Endometrial microvascular endothelial cells (primary cell): Measurements from ENCODE around the gene CHD1L. TPM values are rescaled to one million over a fixed set of nuclear protein-coding genes. Genes with fewer than 3 reads are reported as not detected.
"Not testable (repeated sequence)": the region's sequence is repeated elsewhere in the genome, so short reads cannot be mapped to it uniquely, and the experiment has no call there.

Experiments
- in situ Hi-C: cut with HindIII; loops from 2 replicates; pipeline ENCODE4 v1.10.0; 2017; ENCODE audit warnings: low sequenced_read_pairs, low pct_unique_long_range_greater_than_20kb; ENCODE audit errors: inconsistent ontology term
- total RNA-seq: library from RNA; depleted of rRNA; stranded (reverse); fragments of >200 nt; gene quantifications from one replicate; pipeline ENCODE4 v1.2.3, GENCODE V29; 2015; ENCODE audit errors: inconsistent ontology term

CHD1L gene
- total RNA-seq: 28.8 TPM

DNA sequence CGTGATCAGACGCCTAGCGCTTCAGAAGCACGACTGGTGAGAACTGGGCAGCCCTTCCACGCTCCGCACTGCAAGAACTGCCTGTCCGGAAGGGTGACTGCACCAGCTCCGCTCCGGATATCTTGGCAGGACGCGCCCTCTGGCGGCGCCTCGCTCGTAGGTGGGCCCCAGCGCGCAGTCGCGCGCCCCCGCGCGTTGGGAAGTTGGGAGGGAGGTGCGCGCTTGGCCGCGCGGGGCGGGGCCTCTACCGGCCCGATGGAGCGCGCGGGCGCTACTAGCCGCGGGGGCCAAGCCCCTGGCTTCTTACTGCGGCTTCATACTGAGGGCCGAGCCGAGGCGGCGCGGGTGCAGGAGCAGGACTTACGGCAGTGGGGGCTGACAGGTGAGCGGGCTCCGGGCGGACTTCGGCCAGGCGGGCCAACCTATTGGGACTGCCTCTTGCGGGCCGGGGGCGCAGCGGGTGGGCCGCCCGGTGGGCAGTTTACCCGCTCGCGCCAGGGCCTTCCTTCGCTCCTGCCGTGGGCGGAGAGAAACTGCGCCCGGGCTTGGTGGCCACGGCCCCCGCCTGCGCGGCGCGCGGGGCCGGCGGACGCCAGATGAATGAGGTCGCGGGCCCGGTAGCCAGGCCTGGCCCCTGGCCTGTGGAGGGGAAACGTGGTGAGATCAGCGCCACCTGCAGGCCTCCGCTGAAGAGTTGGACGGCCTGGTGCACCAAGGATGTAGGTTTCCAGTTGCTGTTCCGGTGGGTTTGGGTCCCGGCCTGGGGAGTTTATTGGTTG, at the start of gene CHD1L:
Gene CHD1L (plus strand): TSS at position 236 of the 779 bp plus-strand sequence. CDS start 20 bp downstream, at position 256.
- in situ Hi-C loops: no loop called here

DNA sequence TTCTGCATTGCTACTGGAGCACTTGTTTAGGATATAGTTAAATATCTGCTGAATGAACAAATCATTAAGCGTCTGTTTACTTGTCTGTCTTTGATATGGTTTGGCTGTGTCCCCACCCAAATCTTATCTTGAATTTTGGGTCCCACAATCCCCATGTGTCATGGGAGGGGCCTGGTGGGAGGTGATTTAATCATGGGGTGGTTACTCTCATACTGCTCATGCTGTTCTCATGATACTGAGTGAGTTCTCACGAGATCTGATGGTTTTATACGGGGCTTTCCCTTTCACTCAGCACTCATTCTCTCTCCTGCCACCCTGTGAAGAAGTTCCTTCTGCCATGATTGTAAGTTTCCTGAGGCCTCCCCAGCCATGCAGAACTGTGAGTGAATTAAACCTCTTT, 45.2 kb upstream of the CHD1L start:
- in situ Hi-C loops: not testable (repeated sequence)

- in situ Hi-C loops: no loop called here
Measured at GRCh38 chr1:147201276-147201675, 41.2 kb upstream of the CHD1L start.

DNA sequence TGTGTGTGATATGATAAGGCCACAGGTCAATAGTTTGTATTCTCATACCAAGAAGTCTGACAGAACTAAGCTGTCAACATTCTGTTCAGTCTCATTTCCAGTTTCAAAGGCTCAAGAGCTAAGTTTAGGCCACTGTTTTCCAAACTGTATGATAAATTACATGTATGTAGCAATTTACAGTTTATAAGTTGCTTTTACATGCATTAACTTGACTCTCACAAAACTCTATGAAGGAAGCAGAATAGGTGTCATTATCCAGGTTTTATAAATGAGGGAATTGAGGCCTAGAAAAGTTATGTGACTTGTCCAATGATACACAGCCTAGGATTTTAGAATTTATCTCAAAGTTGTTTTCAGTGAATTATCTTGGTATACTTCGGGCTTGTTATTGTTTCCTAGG, 40.7 kb upstream of the CHD1L start:
- in situ Hi-C loops: no loop called here

- in situ Hi-C loops: no loop called here
Measured at GRCh38 chr1:147202576-147202975, 39.9 kb upstream of the CHD1L start.

GRCh38 chr1:147204080-147204479, 38.4 kb upstream of the CHD1L start:
- in situ Hi-C loops: no loop called here

DNA sequence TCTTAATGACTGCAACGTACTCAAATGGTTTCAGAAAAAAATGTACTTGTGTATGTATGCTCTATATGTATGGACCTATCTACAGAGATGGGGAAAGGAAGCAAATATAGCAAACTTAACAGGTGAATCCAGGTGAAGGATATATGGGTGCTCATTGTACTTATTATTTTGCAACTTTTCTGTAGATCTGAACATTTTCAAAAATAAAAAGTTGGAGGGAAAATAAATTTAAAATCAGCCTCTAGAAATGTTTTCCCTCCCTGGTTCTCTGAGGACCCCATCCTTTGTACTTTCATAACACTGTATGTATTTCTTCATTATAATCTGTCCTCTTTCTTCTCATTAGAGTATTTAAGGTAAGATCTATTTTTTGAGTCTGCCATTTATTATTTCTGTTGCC, 35.3 kb upstream of the CHD1L start:
- in situ Hi-C loops: no loop called here

- in situ Hi-C loops: no loop called here
Measured at GRCh38 chr1:147208619-147209018, 33.9 kb upstream of the CHD1L start.

- in situ Hi-C loops: no loop called here
Measured at GRCh38 chr1:147209825-147210821, 32.4 kb upstream of the CHD1L start.

- in situ Hi-C loops: no loop called here
Measured at GRCh38 chr1:147210987-147211386, 31.5 kb upstream of the CHD1L start.

- in situ Hi-C loops: no loop called here
Measured at GRCh38 chr1:147211577-147211976, 30.9 kb upstream of the CHD1L start.

GRCh38 chr1:147213271-147213670, 29.2 kb upstream of the CHD1L start:
- in situ Hi-C loops: no loop called here

DNA sequence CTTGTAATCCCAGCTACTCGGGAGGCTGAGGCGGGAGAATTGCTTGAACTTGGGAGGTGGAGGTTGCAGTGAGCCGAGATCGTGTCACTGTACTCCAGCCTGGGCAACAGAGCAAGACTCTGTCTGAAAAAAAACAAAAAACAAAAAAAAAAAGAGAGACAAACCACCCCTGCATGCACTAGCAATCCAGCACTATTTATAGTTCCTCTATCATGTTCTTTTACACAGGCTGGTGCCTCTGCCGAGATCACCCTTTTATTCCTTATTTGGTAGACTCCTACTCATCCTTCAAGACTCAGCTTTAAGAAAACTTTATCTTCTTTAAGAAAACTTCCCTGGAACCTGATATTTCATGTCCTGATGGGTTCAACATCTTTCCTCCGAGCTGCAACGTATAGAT, 28.2 kb upstream of the CHD1L start:
- in situ Hi-C loops: no loop called here

GRCh38 chr1:147214842-147215539, 27.5 kb upstream of the CHD1L start:
- in situ Hi-C loops: no loop called here

- in situ Hi-C loops: no loop called here
Measured at GRCh38 chr1:147215540-147215916, 27.0 kb upstream of the CHD1L start.

DNA sequence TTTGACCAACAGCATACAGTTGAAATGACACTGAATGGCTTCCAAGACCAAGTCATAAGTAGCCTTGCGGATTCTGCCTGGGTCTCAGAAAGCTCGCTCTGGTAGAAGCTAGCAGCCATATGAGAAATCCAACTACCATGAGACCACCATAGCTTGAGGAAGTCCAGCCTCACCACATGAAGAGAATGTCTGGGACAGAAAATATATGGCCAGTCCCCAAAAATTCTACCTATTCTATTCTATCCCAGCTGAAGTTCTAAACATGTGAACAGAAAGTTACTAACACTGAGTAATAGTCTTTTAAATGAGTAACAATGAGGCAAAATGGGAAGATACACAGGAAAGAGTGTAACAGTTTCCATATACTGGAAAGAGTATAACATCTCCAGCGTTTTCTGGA, 26.4 kb upstream of the CHD1L start:
- in situ Hi-C loops: no loop called here

DNA sequence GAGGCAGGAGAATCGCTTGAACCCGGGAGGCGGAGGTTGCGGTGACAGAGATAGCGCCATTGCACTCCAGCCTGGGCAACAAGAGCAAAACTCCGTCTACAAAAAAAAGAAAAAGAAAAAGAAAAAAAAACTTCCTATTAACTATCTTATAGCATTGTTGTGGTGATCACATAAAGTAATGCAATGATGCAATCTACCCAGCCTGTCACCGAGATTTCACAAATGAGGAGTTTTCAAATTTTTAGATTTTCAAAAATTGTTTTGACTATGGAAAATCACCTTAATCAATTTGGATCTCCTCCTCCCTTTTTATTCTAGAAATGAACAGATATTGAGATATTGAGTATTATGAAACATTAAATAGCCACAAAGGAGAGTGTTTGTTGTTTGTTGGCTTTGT, 25.3 kb upstream of the CHD1L start:
- in situ Hi-C loops: no loop called here

DNA sequence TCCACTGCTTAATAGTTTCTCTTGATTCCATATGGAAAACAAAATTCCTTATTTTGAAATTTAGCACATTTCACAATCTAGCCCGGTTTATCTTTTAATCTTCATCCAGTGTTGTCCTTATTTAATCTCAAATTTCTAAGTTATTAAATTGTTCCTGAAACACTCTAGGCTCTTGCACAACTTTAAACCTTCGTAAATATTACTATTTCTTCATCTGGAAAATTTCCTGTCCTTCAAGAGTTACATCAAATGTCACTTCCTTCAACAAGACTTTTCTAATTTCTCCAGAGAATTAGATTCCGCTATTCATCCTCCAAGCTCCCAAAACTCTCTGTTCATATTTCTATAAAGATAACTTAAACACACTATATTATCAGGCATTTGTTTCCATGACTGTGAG, 23.9 kb upstream of the CHD1L start:
- in situ Hi-C loops: no loop called here
